MM.1S (cell line): ENCODE data around the gene PA2G4.

Source experiments
- DNase-seq: peaks from one replicate; pipeline ENCODE4 v3.0.0-alpha.2; 2015
- H2AFZ ChIP-seq: fragments of 300-600 bp; sonication (generic); 2 replicates; pipeline ENCODE4 v1.6.0; 2016; ENCODE audit warnings: antibody characterized with exemption, low read length
- H3F3A ChIP-seq: fragments of 300-600 bp; sonication (generic); 2 replicates; pipeline ENCODE4 v1.6.1; 2016; ENCODE audit warnings: mild to moderate bottlenecking, antibody characterized with exemption, low read length, moderate library complexity, mixed read lengths; ENCODE audit not compliant: insufficient read depth
- H3K27ac ChIP-seq: fragments of 300-600 bp; sonication (generic); 2 replicates; pipeline ENCODE4 v1.5.1; 2016; ENCODE audit warnings: mild to moderate bottlenecking, low read length
- H3K27me3 ChIP-seq: fragments of 300-600 bp; sonication (generic); replicated peaks from 2 replicates; pipeline ENCODE4 v1.6.0; 2016; ENCODE audit warnings: low read length; ENCODE audit not compliant: insufficient read depth
- H3K36me3 ChIP-seq: fragments of 300-600 bp; sonication (generic); replicated peaks from 2 replicates; pipeline ENCODE4 v1.6.1; 2016; ENCODE audit warnings: mild to moderate bottlenecking, low read length, mixed read lengths; ENCODE audit not compliant: insufficient read depth
- H3K4me1 ChIP-seq: fragments of 300-600 bp; sonication (generic); 2 replicates; pipeline ENCODE4 v1.6.1; 2016; ENCODE audit warnings: low read length, mixed read lengths
- H3K4me2 ChIP-seq: fragments of 300-600 bp; sonication (generic); 2 replicates; pipeline ENCODE4 v1.6.0; 2016; ENCODE audit warnings: low read depth, low read length
- H3K4me3 ChIP-seq: fragments of 300-600 bp; sonication (generic); 2 replicates; pipeline ENCODE4 v1.5.1; 2016; ENCODE audit warnings: low read length, mixed read lengths
- H3K79me2 ChIP-seq: fragments of 300-600 bp; sonication (generic); 2 replicates; pipeline ENCODE4 v1.6.1; 2016; ENCODE audit warnings: mixed run types, low read length, mixed read lengths
- H3K9ac ChIP-seq: fragments of 300-600 bp; sonication (generic); 2 replicates; pipeline ENCODE4 v1.6.1; 2016; ENCODE audit warnings: low read length, mixed read lengths
- H3K9me2 ChIP-seq: fragments of 300-600 bp; sonication (generic); replicated peaks from 2 replicates; pipeline ENCODE4 v1.6.1; 2016; ENCODE audit warnings: mild to moderate bottlenecking, low read length, mixed read lengths; ENCODE audit not compliant: insufficient read depth
- H3K9me3 ChIP-seq: fragments of 300-600 bp; sonication (generic); replicated peaks from 2 replicates; pipeline ENCODE4 v1.6.1; 2016; ENCODE audit warnings: mild to moderate bottlenecking, low read length, mixed read lengths; ENCODE audit not compliant: insufficient read depth
- H4K20me1 ChIP-seq: fragments of 300-600 bp; sonication (generic); 2 replicates; pipeline ENCODE4 v1.6.1; 2016; ENCODE audit warnings: mild to moderate bottlenecking, low read length, moderate library complexity, mixed read lengths; ENCODE audit not compliant: insufficient read depth
- CTCF ChIP-seq: fragments of 300-600 bp; sonication (generic); IDR thresholded peaks from 2 replicates; pipeline ENCODE4 v1.5.1; 2016; ENCODE audit warnings: antibody characterized with exemption, low read length, mixed read lengths
- EZH2 ChIP-seq: fragments of 300-600 bp; sonication (generic); optimal IDR thresholded peaks from 2 replicates; pipeline ENCODE3; 2017; ENCODE audit warnings: low read depth, mild to moderate bottlenecking, antibody characterized with exemption, low read length, mixed read lengths
- EZH2phosphoT487 ChIP-seq: fragments of 300-600 bp; sonication (generic); IDR thresholded peaks from 2 replicates; pipeline ENCODE4 v1.6.1; 2018; ENCODE audit warnings: antibody characterized with exemption, low read length

Gene PA2G4

DNA sequence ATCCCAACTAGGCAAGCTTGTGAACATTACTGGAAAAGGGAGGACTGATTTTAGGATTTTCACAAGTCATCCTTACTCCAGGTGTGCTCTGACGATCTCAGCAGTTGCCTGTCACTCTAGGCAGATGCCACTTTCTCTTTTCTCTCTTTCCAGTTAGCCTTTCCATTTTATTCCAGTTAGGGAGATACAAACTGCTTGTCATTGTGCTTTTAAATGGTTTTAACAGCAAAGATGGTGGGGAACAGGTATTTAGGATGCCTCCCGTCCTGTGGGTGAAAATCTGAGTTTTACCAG, 1.2 kb downstream of the PA2G4 start:
- Histone ChIP-seq H3K4me2 (peak overlapping the region; percentile 89), H2AFZ (no peak overlapping the region), H3K36me3 (peaks cover 20% of the 10 kb centered on the region), H3K27me3 (no peaks in the 10 kb centered on the region), H3K9ac (peak overlapping the region; percentile 83), H3K79me2 (peaks cover 42% of the 10 kb centered on the region), H3F3A (peaks cover 5% of the 10 kb centered on the region; the same call in 1 of the 2 replicates), H3K4me3 (peak overlapping the region; percentile 78), H4K20me1 (peaks cover 6% of the 10 kb centered on the region; the same call in 1 of the 2 replicates), H3K27ac (peak overlapping the region; percentile 38; the same call in 1 of the 2 replicates), H3K4me1 (peaks cover 7% of the 10 kb centered on the region), H3K9me3 (no peaks in the 10 kb centered on the region), H3K9me2 (no peaks in the 10 kb centered on the region)
- TF ChIP-seq EZH2phosphoT487 (no peak), EZH2 (no peak), CTCF (no peak)
- DNase-seq, result no peak

DNA sequence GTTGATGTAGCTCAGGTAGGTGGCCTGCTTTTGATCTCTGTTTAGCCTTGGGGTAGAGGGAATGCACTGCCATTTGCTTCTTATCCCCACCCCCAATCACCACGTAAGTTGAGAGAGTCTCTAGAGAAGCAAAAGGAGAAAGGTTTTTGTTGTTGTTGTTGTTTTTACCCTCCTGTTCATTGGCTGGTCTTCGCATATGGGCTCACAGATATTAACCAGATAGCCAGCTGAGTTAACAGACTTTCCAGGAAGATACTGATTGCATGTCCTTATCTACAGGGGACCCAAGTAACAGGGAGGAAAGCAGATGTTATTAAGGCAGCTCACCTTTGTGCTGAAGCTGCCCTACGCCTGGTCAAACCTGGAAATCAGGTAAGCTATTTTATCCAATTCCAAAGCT, 2.9 kb downstream of the PA2G4 start:
- Histone ChIP-seq H3K79me2 (peaks cover 42% of the 10 kb centered on the region), H3K36me3 (peaks cover 35% of the 10 kb centered on the region), H3K9me3 (no peaks in the 10 kb centered on the region), H3K9me2 (no peaks in the 10 kb centered on the region), H3K27me3 (no peaks in the 10 kb centered on the region), H3F3A (peaks cover 10% of the 10 kb centered on the region; the same call in 1 of the 2 replicates), H2AFZ (no peak overlapping the region), H3K9ac (no peak overlapping the region), H3K4me3 (no peak overlapping the region), H3K27ac (no peak overlapping the region), H3K4me1 (peaks cover 7% of the 10 kb centered on the region), H4K20me1 (peaks cover 6% of the 10 kb centered on the region; the same call in 1 of the 2 replicates), H3K4me2 (no peak overlapping the region)
- TF ChIP-seq CTCF (no peak), EZH2phosphoT487 (no peak), EZH2 (no peak)
- DNase-seq, result no peak

DNA sequence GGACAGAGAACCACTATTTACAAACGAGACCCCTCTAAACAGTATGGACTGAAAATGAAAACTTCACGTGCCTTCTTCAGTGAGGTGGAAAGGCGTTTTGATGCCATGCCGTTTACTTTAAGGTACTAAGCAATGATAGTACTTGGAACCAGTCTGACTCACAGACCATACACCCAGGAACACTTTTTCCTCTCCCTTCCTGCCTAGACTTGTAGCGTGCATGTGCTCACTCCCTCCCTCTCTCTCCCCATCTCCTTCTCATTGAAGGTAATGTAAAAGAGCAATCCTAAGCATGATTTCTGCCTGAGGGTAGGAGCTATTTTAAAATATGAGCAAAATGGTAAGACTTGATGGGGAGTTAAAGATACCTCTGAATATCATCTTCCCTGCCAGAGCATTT, 6.2 kb downstream of the PA2G4 start:
- Histone ChIP-seq H4K20me1 (peaks cover 6% of the 10 kb centered on the region; the same call in 1 of the 2 replicates), H3F3A (peaks cover 37% of the 10 kb centered on the region), H3K36me3 (peaks cover 38% of the 10 kb centered on the region)

More for the DNA sequence above, 6.2 kb downstream of the PA2G4 start:
- no peak for TF ChIP-seq EZH2phosphoT487
- no peak for TF ChIP-seq CTCF
- no peak for TF ChIP-seq EZH2
- Histone ChIP-seq H3K79me2 (peaks cover 30% of the 10 kb centered on the region), H3K4me3 (no peak overlapping the region), H3K9me2 (no peaks in the 10 kb centered on the region), H2AFZ (no peak overlapping the region), H3K4me1 (peaks cover 3% of the 10 kb centered on the region), H3K9ac (no peak overlapping the region), H3K4me2 (no peak overlapping the region), H3K27me3 (no peaks in the 10 kb centered on the region), H3K27ac (no peak overlapping the region), H3K9me3 (no peaks in the 10 kb centered on the region)
- no peak for DNase-seq
